Choroid plexus epithelial cell (primary cell): Measurements from ENCODE around the gene CTNNA3.

Experiments used
- DNase-seq: peaks from one replicate; pipeline ENCODE4 v3.0.0-alpha.2; 2010; ENCODE audit warnings: low read depth
- H3K4me3 ChIP-seq: 2 replicates; pipeline ENCODE4 v1.5.1; 2011; ENCODE audit warnings: low read depth, mild to moderate bottlenecking, control low read depth, low read length, moderate library complexity
- TF ChIP-seq, protein P1 (sequence below): conservative IDR thresholded peaks from 2 replicates; pipeline ENCODE4 v1.5.1; 2011; ENCODE audit warnings: low read depth, mild to moderate bottlenecking, control low read depth, inconsistent platforms, low read length, moderate library complexity

Gene CTNNA3

DNA sequence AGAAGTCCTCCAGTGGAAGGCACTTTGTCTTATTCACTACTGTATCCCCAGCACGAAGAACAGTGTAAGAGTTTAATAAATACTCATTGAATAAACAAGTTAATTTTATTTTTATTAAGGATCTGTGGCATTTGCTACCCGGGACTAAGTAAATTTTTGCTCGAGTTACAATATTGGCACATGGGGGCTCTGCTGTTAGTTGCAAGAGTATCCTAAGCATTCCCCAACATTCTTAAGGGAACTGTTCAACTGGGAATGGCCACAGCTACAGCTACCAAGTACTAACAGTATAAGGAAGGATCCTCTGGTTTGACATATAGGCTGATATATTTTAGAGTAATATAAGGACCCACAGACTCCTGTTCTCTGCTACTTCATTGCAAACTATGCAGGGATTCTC is 778.9 kb downstream of the CTNNA3 start:
- DNase-seq: no peak
- no peak overlapping the region for H3K4me3 ChIP-seq
- TF ChIP-seq, protein P1, sequence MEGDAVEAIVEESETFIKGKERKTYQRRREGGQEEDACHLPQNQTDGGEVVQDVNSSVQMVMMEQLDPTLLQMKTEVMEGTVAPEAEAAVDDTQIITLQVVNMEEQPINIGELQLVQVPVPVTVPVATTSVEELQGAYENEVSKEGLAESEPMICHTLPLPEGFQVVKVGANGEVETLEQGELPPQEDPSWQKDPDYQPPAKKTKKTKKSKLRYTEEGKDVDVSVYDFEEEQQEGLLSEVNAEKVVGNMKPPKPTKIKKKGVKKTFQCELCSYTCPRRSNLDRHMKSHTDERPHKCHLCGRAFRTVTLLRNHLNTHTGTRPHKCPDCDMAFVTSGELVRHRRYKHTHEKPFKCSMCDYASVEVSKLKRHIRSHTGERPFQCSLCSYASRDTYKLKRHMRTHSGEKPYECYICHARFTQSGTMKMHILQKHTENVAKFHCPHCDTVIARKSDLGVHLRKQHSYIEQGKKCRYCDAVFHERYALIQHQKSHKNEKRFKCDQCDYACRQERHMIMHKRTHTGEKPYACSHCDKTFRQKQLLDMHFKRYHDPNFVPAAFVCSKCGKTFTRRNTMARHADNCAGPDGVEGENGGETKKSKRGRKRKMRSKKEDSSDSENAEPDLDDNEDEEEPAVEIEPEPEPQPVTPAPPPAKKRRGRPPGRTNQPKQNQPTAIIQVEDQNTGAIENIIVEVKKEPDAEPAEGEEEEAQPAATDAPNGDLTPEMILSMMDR: no peak

DNA sequence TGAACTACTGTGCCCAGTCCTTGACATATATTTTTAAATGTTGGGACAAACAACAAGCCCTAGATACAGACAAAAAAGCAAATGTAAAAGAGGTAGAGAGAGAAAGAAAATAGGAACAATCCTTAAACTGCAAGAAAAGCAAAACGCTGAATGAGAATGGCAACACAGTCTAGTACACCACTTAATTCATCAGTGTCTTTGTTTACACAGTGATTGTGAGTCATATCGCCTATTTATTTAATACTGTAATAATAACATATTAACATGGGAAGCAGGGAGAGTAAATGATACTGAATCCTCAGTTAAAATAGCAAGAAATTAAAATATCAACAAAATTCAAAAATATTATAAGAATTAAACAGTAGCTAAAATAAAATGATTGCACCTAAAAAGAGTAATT is 780.0 kb downstream of the CTNNA3 start:
- TF ChIP-seq, protein P1: no peak

DNA sequence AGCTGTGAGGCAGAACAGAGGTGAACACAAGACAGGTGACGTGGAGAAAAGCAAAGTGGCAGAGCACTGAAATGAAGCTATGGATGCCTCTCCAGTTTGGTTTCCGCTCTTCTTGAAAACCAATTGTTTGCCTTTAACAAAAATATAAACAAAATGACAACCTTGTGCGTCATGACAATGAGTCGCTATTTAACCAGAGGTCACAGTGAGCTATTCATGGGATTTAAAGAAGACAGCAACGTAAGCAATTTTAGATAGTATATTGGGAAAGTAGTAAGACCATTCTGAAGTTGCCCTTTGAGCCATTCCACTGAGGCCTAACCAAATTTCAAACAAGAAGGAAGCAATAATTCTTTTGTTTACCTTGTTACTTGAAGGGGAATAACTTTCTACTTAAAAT is 785.3 kb downstream of the CTNNA3 start:
- DNase-seq: no peak

More for the DNA sequence above, 780.0 kb downstream of the CTNNA3 start:
- DNase-seq: no peak
- no peak overlapping the region for H3K4me3 ChIP-seq

DNA sequence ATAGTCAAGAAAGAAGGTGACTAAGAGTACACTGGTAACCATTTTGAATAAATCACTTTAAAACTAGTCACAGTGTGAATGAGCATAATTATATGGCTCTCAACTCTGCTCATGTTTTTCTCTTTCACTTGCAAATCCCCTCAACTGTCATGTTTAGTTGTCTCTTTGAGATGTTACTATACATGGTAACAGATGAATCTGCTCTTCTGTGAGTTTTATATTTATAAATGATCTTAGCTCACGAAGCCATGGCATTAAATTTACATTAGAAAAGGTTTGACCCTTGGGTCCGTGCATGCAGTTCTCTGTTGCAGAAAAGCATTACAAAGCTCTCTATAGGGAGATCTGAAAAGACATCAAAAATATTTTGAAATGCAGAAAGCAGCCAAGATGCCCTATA is 803.1 kb downstream of the CTNNA3 start:
- DNase-seq: no peak
- TF ChIP-seq, protein P1: no peak
- no peak overlapping the region for H3K4me3 ChIP-seq

More for the DNA sequence above, 785.3 kb downstream of the CTNNA3 start:
- TF ChIP-seq, protein P1: no peak
- no peak overlapping the region for H3K4me3 ChIP-seq

DNA sequence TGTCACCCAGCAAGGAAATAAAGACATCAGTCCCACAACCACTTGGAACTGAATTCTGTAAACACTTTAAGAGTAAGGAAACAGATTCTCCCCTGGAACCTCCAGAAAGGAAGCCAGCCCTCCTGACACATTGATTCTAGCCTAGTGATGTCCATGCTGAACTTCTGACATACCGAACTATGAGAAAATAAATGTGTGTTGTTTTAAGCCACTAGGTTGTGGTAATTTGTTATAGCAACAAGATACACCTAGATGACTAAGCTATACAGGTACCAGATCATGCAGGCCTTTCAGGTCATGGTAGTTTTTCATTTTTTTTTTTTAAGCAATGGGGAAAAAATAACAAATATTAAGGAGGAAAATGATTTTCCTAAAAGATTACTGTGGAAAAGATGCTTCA is 807.8 kb downstream of the CTNNA3 start:
- TF ChIP-seq, protein P1: no peak
- no peak for DNase-seq
- H3K4me3 ChIP-seq: no peak overlapping the region

DNA sequence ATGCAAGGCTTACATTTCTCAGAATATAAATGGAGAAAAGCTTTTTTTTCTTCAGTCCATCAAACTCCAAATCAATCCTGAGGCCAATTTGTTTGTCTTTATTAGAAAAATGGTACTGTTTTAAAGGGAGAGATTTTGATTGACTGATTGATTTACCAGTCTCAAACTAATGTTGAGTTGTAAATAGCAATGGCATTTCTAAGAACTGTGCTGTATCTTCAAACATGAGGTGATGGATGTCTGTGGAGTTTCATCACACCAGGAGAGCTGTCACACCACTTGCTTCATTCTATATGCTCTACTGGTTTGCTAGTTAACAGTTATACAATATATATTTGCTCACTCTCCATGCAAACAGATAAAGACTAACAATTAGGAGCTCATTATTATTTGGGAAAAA is 809.1 kb downstream of the CTNNA3 start:
- TF ChIP-seq, protein P1: no peak
- H3K4me3 ChIP-seq: no peak overlapping the region
- no peak for DNase-seq

DNA sequence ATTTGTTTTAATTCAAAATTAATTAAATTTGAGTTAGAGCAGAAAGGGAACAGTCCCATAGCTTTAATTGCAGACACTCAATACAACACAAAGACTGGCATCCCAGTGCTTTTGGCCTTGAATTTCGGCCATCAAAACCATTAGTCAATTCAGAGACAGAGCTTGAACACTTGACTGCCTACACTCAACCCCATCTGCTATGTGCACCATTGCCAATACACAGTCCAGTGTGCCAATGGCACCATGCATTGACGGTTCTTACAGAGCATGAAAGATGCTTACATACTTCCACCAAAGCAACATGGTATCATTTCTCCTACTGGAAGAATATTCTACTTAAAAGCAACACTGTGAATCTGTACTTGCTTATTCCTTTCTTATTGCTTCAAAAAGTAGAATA is 813.7 kb downstream of the CTNNA3 start:
- no peak for DNase-seq
- no peak overlapping the region for H3K4me3 ChIP-seq
- TF ChIP-seq, protein P1: no peak
